HEK293 (cell line): ENCODE data around the gene TYRO3.
A peak's percentile ranks its signal among the peaks of the same experiment; 100 is the strongest.

ENCODE experiments used
- CTCF ChIA-PET: fragments of 350-600 bp; formaldehyde crosslinking; extraction: SDS; loops from one replicate; lab custom pipeline; 2021; ENCODE audit warnings: antibody characterized with exemption; lab: Yijun Ruan, JAX
- POLR2A ChIA-PET: fragments of 300-600 bp; formaldehyde crosslinking; extraction: SDS; loops from one replicate; lab custom pipeline; 2020; ENCODE audit warnings: antibody characterized with exemption, inconsistent platforms; lab: Yijun Ruan, JAX
- H3K27ac ChIP-seq: fragments of 200-500 bp; sonication (Bioruptor generic); 2 replicates; pipeline ENCODE4 v1.5.1; 2014; ENCODE audit warnings: low read depth, low read length, control low read depth, inconsistent platforms; ENCODE audit errors: extremely low read depth
- H3K36me3 ChIP-seq, 2 experiments: fragments of 200-500 bp in 1 of 2; sonication (Bioruptor generic) in 1 of 2; 1 replicate in 1 of 2; 2 replicates in 1 of 2; pipeline ENCODE4 v1.5.1; 2014 to 2017; ENCODE audit warnings: inconsistent platforms in 2 of 2, low read length in 2 of 2; ENCODE audit not compliant: control insufficient read depth in 2 of 2, insufficient read depth in 1 of 2
- H3K4me1 ChIP-seq: fragments of 200-500 bp; sonication (Bioruptor generic); 2 replicates; pipeline ENCODE4 v1.5.1; 2014; ENCODE audit warnings: mild to moderate bottlenecking, low read length, inconsistent platforms; ENCODE audit not compliant: control insufficient read depth, insufficient read depth
- H3K4me3 ChIP-seq: 2 replicates; pipeline ENCODE4 v1.5.1; 2011; ENCODE audit warnings: low read depth, mild to moderate bottlenecking, control low read depth, low read length, moderate library complexity
- H3K9me3 ChIP-seq: fragments of 200-500 bp; sonication (Bioruptor generic); 2 replicates; pipeline ENCODE4 v1.5.1; 2014; ENCODE audit warnings: low read depth, low read length, inconsistent platforms; ENCODE audit not compliant: control insufficient read depth, insufficient read depth
- BCL6B ChIP-seq: fragments of 450-650 bp; formaldehyde crosslinking; IDR thresholded peaks from 2 replicates; pipeline ENCODE4 v1.5.1; 2017; ENCODE audit warnings: missing biosample characterization, missing genetic modification characterization
- EGR2 ChIP-seq: fragments of 450-650 bp; formaldehyde crosslinking; IDR thresholded peaks from 2 replicates; pipeline ENCODE4 v1.5.1; 2016; ENCODE audit warnings: low read depth, missing biosample characterization, missing genetic modification characterization
- GLIS1 ChIP-seq: fragments of 450-650 bp; formaldehyde crosslinking; IDR thresholded peaks from 2 replicates; pipeline ENCODE4 v1.5.1; 2016; ENCODE audit warnings: missing biosample characterization, missing genetic modification characterization
- KLF1 ChIP-seq: fragments of 450-650 bp; formaldehyde crosslinking; IDR thresholded peaks from 2 replicates; pipeline ENCODE4 v1.5.1; 2016; ENCODE audit warnings: missing biosample characterization, missing genetic modification characterization
- OSR2 ChIP-seq: fragments of 450-650 bp; formaldehyde crosslinking; IDR thresholded peaks from 2 replicates; pipeline ENCODE4 v1.5.1; 2016; ENCODE audit warnings: missing biosample characterization, missing genetic modification characterization
- SALL2 ChIP-seq: fragments of 450-650 bp; formaldehyde crosslinking; IDR thresholded peaks from 2 replicates; pipeline ENCODE4 v1.5.0; 2017; ENCODE audit warnings: missing biosample characterization, mild to moderate bottlenecking, missing genetic modification characterization, borderline replicate concordance
- ZBTB17 ChIP-seq: fragments of 450-650 bp; formaldehyde crosslinking; IDR thresholded peaks from 2 replicates; pipeline ENCODE4 v1.5.1; 2016; ENCODE audit warnings: missing biosample characterization, missing genetic modification characterization
- ZFHX2 ChIP-seq: fragments of 450-650 bp; formaldehyde crosslinking; conservative IDR thresholded peaks from 2 replicates; pipeline ENCODE4 v1.5.1; 2016; ENCODE audit warnings: missing biosample characterization, missing genetic modification characterization
- ZNF10 ChIP-seq: fragments of 450-650 bp; formaldehyde crosslinking; IDR thresholded peaks from 2 replicates; pipeline ENCODE4 v1.5.1; 2017; ENCODE audit warnings: missing biosample characterization, missing genetic modification characterization
- ZNF148 ChIP-seq: fragments of 450-650 bp; formaldehyde crosslinking; IDR thresholded peaks from 2 replicates; pipeline ENCODE4 v1.5.0; 2017; ENCODE audit warnings: missing biosample characterization, missing genetic modification characterization, borderline replicate concordance
- ZNF280D ChIP-seq: fragments of 450-650 bp; formaldehyde crosslinking; IDR thresholded peaks from 2 replicates; pipeline ENCODE4 v1.5.1; 2016; ENCODE audit warnings: missing biosample characterization, missing genetic modification characterization
- ZNF311 ChIP-seq: fragments of 450-650 bp; formaldehyde crosslinking; IDR thresholded peaks from 2 replicates; pipeline ENCODE4 v1.5.1; 2017; ENCODE audit warnings: missing biosample characterization, missing genetic modification characterization, borderline replicate concordance
- ZNF335 ChIP-seq: fragments of 450-650 bp; formaldehyde crosslinking; conservative IDR thresholded peaks from 2 replicates; pipeline ENCODE4 v1.5.1; 2016; ENCODE audit warnings: missing biosample characterization, missing genetic modification characterization
- ZNF362 ChIP-seq: fragments of 450-650 bp; formaldehyde crosslinking; IDR thresholded peaks from 2 replicates; pipeline ENCODE4 v1.5.1; 2016; ENCODE audit warnings: missing biosample characterization, missing genetic modification characterization
- ZNF391 ChIP-seq: fragments of 450-650 bp; formaldehyde crosslinking; IDR thresholded peaks from 2 replicates; pipeline ENCODE4 v1.5.1; 2016; ENCODE audit warnings: low read depth, missing biosample characterization, missing genetic modification characterization, borderline replicate concordance
- ZNF510 ChIP-seq: fragments of 450-650 bp; formaldehyde crosslinking; IDR thresholded peaks from 2 replicates; pipeline ENCODE4 v1.5.1; 2018; ENCODE audit warnings: mild to moderate bottlenecking, missing genetic modification characterization, missing biosample characterization; ENCODE audit not compliant: insufficient replicate concordance
- ZNF514 ChIP-seq: fragments of 450-650 bp; formaldehyde crosslinking; IDR thresholded peaks from 2 replicates; pipeline ENCODE4 v1.5.1; 2016; ENCODE audit warnings: missing biosample characterization, missing genetic modification characterization
- ZNF521 ChIP-seq: fragments of 450-650 bp; formaldehyde crosslinking; IDR thresholded peaks from 2 replicates; pipeline ENCODE4 v1.5.1; 2017; ENCODE audit warnings: missing biosample characterization, mild to moderate bottlenecking, missing genetic modification characterization
- ZNF654 ChIP-seq: fragments of 450-650 bp; formaldehyde crosslinking; IDR thresholded peaks from 2 replicates; pipeline ENCODE4 v1.5.1; 2016; ENCODE audit warnings: low read depth, missing biosample characterization, missing genetic modification characterization
- ZNF658 ChIP-seq: fragments of 450-650 bp; formaldehyde crosslinking; IDR thresholded peaks from 2 replicates; pipeline ENCODE4; 2016; ENCODE audit warnings: missing biosample characterization, missing genetic modification characterization
- ZNF704 ChIP-seq: fragments of 450-650 bp; formaldehyde crosslinking; IDR thresholded peaks from 2 replicates; pipeline ENCODE4 v1.5.1; 2016; ENCODE audit warnings: missing biosample characterization, missing genetic modification characterization
- ZNF76 ChIP-seq: fragments of 450-650 bp; formaldehyde crosslinking; IDR thresholded peaks from 2 replicates; pipeline ENCODE4; 2016; ENCODE audit warnings: low read depth, missing biosample characterization, missing genetic modification characterization, borderline replicate concordance
- ZNF777 ChIP-seq: fragments of 450-650 bp; formaldehyde crosslinking; IDR thresholded peaks from 2 replicates; pipeline ENCODE4 v1.5.1; 2017; ENCODE audit warnings: missing biosample characterization, missing genetic modification characterization, borderline replicate concordance
- ZNF792 ChIP-seq: fragments of 450-650 bp; formaldehyde crosslinking; IDR thresholded peaks from 2 replicates; pipeline ENCODE4 v1.5.1; 2016; ENCODE audit warnings: missing biosample characterization, missing genetic modification characterization

Gene TYRO3

GRCh38 chr15:41629463-41629862 lies 70.5 kb downstream of the TYRO3 start:
- TF ChIP-seq ZNF311 (tag by site-specific recombination) (no peak), ZNF362 (tag by site-specific recombination) (peak; percentile 20; the same call in 1 of the 2 replicates), ZNF148 (no peak), ZNF335 (tag by site-specific recombination) (no peak), ZNF654 (tag by site-specific recombination) (no peak), ZNF280D (tag by site-specific recombination) (no peak), ZFHX2 (peak; percentile 49), ZNF510 (tag by site-specific recombination) (no peak), EGR2 (tag by site-specific recombination) (0 out of 2 replicates have a peak, but pooled peaks have one; percentile 7), ZNF792 (no peak), ZNF521 (tag by site-specific recombination) (no peak), ZNF514 (tag by site-specific recombination) (no peak), SALL2 (no peak), ZNF76 (tag by site-specific recombination) (no peak), GLIS1 (tag by site-specific recombination) (peak; percentile 87), ZNF10 (tag by site-specific recombination) (no peak), KLF1 (tag by site-specific recombination) (no peak), OSR2 (tag by site-specific recombination) (peak; percentile 97), ZNF704 (tag by site-specific recombination) (no peak), ZNF777 (tag by site-specific recombination) (no peak), ZBTB17 (tag by site-specific recombination) (peak; percentile 83), BCL6B (tag by site-specific recombination) (no peak), ZNF391 (tag by site-specific recombination) (no peak), ZNF658 (tag by site-specific recombination) (no peak)
- POLR2A ChIA-PET = no interaction called here
- Histone ChIP-seq H3K27ac (no peak overlapping the region), H3K36me3 (no peaks in the 10 kb centered on the region), H3K4me3 (no peak overlapping the region), H3K4me1 (peaks cover 26% of the 10 kb centered on the region), H3K9me3 (no peaks in the 10 kb centered on the region)
- CTCF ChIA-PET = interaction anchor here (0.6 to 1.6 kb wide), 5 partner anchors 9 to 842 kb away, joined by 3 to 7 read pairs (median 3); no protein-coding TSS in a partner anchor
